IMR-90 (cell line): ENCODE results near the gene FOSL1.

Experiments used
- RAD21 ChIP-seq: IDR thresholded peaks from 2 replicates; pipeline ENCODE4 v1.6.1; 2012; ENCODE audit warnings: low read length, improper control_type of control experiment
- RCOR1 ChIP-seq: IDR thresholded peaks from 2 replicates; pipeline ENCODE4 v1.6.1; 2012; ENCODE audit warnings: mild to moderate bottlenecking, low read length, improper control_type of control experiment; ENCODE audit not compliant: insufficient replicate concordance

GRCh38 chr11:65947603-65948125, 47.5 kb upstream of the FOSL1 start:
- TF ChIP-seq RCOR1 (no peak), RAD21 (no peak)
